GM10266 (cell line): ENCODE measurements around the gene GALK1.

ENCODE experiments used
- DNase-seq: peaks from one replicate; pipeline ENCODE4 v3.0.0; 2012; ENCODE audit errors: extremely low spot score
- CTCF ChIP-seq: IDR thresholded peaks from 2 replicates; pipeline ENCODE4 v1.5.1; 2012; ENCODE audit warnings: mild to moderate bottlenecking, low read depth; ENCODE audit not compliant: control insufficient read depth, insufficient read depth; ENCODE audit errors: missing control alignments

Gene GALK1

GRCh38 chr17:75769536-75769935, 4.5 kb upstream of the GALK1 start:
- no peak for DNase-seq
- TF ChIP-seq CTCF, result no peak

- no peak for TF ChIP-seq CTCF
- no peak for DNase-seq
Observed at GRCh38 chr17:75767881-75768280, 2.9 kb upstream of the GALK1 start.

GRCh38 chr17:75765981-75766380, 989 bp upstream of the GALK1 start:
- no peak for TF ChIP-seq CTCF
- no peak for DNase-seq

DNA sequence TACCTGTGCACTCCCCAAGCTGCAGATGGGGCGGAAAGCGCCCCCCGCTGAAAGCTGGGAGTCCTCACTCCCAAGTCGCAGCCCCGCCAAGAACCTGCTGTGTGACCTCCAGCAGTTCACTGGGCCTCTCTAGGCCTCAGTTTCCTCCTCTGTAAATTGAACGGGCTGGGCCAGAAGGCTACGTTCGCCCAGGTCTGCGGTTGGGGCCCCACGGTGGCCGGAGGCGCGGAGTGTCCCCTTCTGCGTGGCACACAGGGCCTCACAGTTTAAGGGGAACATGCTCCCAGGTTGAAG, 628 bp downstream of the GALK1 start:
- no peak for DNase-seq
- TF ChIP-seq CTCF, result no peak

DNA sequence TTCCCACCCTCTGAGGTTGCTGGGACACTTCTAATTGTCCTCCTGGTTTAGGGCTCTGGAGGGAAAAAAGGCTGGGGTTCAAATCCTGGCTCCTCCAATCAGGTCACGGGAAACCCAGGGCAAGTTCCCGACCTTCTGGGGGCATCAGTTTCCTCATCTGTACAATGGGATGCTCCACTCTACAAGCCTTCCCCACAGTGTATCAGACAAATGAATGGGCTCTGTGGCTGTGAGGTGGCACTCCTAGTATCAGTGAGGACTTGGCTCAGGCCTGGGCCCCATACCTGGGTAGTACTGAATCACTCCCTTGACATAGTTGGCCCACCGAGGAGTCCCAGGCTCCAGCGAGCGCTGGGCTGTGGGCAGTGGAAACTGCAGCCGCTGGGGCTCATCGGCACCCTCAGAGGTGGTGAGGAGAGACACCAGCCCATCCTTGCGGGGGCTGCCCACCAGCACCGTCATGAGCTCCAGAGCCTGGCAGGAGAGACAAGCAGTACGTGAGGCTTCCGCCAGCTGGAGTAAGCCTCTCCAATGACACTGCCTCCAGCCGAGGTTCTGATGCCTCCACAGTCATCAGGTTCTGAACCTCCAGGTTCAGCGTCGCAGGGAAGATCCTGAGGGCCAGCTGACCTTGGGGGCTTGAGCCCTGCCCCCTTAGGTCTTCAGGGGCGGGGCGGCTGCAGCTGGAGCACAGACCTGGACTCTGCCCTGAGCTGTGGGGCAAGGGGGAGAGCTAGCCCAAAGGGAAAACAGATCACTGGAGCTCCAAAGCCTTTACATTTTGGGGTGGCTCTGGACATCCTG, 1.2 kb downstream of the GALK1 start:
- no peak for DNase-seq
- TF ChIP-seq CTCF, result no peak

DNA sequence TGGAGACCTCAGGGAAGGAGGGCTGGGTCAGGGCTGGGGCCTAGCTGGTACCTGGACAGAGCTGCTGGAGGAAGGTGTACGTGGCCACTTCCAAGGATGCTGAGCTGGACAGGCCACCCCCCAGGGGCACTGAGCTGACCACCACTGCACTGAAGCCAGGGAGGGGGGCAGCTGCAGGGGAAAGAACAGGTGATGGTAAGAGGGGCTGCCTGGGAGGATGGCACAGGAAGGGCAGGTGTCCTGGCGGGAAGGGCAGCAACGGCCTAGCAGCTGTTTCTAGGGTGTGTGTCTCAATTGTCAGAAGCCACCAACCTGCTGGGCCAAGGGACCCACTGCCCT, 1.8 kb downstream of the GALK1 start:
- DNase-seq, result no peak

More for the DNA sequence above, 1.8 kb downstream of the GALK1 start:
- no peak for TF ChIP-seq CTCF
